HG03097 (cell line): ENCODE measurements around the gene CLDND1.

Experiments
- ATAC-seq: cut with Tn5 transposase; IDR thresholded peaks from one replicate; pipeline ENCODE4 v1.9.1; 2021; ENCODE audit not compliant: unreplicated experiment, low FRiP score

CLDND1 gene

DNA sequence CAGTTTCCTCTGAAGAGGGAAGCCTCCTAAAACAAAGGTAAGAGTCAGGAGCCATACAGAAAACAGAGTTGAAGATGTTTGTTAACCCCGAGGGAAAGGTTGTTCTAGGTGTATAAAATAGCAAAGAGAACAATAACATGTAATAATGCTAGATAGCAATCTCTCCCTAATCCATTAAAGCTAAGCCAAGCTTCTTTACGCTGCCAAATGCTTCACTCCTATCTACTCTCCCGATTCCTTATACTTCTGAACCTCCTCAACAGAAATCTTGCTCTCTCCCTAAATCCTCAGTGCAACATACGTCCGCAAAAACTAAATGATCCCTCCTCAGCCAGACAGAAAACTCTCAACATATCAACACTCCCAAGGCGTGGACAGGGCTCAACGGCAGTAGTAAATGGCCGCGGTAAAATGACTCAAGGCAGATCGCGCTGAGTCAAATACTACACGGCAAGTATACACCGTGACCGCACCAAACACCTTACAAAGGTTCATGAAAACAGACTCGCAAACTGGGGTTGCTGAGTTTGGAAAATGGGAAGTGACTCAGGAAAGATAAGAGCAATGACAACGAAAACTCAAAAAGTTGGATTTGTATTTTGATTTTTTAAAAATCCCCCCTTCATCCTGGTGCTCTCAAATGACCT lies 682 bp downstream of the CLDND1 start:
- peak; percentile 34 for ATAC-seq

DNA sequence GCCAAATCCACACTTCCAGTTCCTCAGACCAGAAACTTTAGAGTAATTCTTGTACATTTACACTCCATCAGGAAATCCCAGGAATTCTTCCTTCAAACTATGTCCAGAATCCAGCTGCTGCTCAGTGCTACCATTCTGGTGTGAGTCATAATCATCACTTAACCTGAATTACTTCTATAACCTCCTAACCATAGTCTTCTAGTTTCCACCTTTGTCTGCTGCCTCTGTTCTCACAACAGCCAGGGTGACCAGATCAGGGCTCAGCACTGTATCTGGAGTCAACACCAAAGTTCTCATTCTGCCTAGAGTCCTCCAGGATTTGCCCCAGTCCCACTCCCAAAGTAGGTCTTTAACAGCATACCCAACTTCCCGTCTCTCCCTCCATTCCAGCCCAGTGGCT lies 3.4 kb downstream of the CLDND1 start:
- no peak for ATAC-seq

DNA sequence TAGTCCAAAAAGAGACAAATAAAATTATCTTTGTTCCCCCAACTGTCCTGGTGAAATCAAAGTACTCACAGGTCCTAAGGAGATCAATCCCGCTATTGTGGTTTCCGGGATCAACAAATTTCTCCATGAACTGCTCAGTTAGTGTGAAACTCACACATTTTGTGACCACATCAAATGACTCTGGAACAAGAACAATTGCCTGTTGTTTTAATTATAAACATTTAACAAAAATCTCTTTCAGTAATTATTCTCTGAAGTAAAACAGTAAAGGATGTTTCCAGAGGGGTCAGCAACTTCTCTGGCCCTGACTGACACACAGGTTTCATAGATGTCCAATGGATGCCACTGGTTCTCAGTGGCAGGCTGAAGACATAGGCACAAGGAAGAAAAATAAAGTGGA lies 3.9 kb downstream of the CLDND1 start:
- ATAC-seq: no peak

- ATAC-seq: no peak
Observed at GRCh38 chr3:98514948-98515347, 7.8 kb downstream of the CLDND1 start.

DNA sequence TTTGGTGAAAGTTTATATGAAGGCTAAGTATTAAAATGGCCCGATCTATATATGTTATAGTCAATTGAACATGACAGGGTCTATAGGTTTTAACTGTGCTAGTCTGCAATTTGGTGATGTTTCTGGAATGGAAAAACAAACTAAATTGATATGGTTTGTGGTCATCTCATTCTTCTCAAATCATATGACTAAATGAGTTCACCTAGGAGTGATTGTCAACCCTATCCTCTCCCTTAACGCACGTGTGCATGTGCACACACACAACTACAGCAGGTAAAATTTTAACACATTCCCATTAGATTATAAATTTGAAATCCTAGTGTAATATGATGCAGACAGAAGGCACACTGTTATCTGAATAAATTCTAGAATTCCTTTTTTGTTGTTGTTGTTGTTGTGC lies 9.0 kb downstream of the CLDND1 start:
- ATAC-seq: no peak

- no peak for ATAC-seq
Observed at GRCh38 chr3:98513091-98513511, 9.6 kb downstream of the CLDND1 start.

DNA sequence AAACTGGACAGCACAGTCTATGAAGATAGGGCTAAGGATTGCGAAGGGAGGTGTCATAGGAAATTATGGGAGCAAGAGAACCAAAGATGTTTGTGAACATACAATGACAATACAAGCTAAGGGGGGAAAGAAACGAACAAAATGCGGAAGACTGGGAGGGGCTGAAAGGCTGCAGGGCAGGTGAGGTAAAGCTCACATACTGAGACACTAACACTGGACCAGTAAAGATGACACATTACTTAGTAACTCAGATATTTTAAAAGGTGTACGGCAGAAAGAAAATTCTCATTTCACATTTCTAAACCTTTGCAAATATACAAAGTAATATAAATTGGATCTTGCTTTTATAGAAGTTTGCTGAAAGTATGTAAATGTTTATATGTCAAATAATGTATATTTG lies 10.1 kb downstream of the CLDND1 start:
- ATAC-seq: no peak

DNA sequence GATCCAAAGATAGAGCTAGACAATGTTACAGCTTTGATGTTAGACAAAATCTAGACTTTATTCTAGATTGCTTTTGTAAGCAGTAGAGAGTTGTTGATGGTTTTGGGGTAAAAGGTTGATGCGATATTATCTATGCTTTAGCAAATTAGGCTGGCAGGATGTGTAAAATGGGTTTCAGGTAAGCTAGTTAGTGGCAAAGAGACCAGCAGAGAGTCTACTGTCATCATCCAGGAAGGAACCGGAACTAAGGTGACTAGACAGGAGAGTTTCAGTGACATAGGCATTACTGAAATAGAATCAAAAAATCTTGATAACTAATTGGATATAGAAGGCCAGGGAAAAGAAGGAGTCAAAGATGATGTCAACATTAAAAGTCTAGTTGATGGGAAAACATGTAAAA lies 14.1 kb downstream of the CLDND1 start:
- ATAC-seq: no peak

GRCh38 chr3:98504539-98504938 lies 18.2 kb downstream of the CLDND1 start:
- no peak for ATAC-seq

GRCh38 chr3:98501863-98502576 lies 20.7 kb downstream of the CLDND1 start:
- no peak for ATAC-seq

DNA sequence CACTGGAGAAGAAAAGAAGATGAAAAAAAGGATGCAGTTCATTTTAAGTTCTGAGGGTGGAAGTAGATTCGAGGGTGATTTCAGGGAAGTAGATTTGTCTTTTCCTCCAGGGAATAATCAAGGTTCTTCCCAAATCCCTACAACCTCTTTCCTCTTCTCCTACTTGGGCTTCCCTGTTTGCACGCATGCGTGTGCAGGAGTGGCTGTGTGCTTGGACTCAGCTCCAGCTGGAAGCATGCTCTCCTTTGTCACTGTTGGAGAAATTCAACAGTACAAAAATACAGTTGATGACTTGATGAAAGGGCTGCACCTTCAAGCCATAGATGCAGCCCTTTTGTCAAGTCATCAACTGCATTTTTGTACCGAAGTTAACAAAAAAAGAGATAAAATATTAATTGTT lies 21.4 kb downstream of the CLDND1 start:
- ATAC-seq: no peak

DNA sequence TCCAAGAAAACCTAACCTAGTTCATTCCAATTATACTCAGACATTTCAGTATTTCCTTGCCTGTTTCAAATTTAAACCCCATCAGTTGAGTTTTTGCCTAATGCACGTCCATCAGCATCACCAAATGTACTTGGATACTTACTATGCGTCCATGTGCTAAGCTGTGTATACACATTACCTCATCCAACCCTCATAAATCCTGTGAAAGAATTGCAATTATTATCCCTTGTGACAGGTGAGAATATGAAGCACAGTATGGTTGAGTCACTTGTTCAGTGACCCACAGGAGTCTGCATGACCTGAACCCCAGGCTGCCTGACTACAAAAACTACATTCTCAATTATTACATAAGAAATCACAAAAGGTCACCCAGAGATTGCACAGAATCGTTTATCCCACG lies 22.7 kb downstream of the CLDND1 start:
- ATAC-seq: no peak

GRCh38 chr3:98497381-98497780 lies 25.3 kb downstream of the CLDND1 start, which contains the start of gene OR5K2:
OR5K2 (plus strand) TSS chr3:98497681; CDS start chr3:98497681, 0 bp downstream.
- ATAC-seq: no peak

GRCh38 chr3:98483626-98484025 lies 39.1 kb downstream of the CLDND1 start:
- ATAC-seq: no peak

DNA sequence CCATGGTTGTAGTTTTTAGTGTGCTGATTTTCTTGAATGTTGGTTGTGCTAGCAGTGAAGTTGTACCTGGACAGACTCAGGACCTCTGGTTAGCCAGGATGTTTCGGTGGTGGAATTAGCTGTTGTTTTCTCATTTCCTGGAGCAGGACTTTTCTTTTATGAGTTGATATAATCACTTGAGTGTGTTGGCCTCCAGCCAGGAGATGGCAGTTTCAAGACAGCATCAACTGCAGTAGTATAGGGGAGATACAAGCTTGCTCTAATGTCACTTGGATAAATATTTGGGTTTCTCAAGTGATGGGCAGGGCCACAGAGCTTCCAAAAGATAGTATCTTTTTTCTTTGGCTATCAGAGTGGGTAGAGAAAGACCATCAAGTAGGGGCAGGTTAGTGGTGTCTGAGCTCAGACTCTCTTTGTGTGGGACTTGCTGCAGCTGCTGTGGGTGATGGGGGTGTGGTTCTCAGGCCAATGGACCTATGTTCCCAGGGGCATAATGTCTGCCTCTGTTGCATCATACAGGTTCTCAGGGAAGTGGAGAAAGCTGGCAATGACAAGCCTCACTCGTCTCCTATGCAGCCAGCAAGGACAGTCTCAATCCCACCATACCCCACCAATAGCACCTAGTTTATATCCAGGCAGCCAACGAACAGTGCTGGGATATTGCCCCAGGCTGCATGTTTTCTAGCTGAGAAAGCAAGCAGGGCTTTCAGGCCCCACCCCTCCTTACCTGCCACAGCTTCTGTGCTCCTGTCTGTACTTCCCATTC lies 39.8 kb downstream of the CLDND1 start:
- no peak for ATAC-seq
